Activated CD4-positive, alpha-beta T cell treated with anti-CD3 and anti-CD28 coated beads for 36 hours (primary cell): ENCODE data around the gene ABR. TPM values are rescaled to one million over a fixed set of nuclear protein-coding genes. Genes with fewer than 3 reads are reported as not detected.
"Not testable (repeated sequence)": the region's sequence is repeated elsewhere in the genome, so short reads cannot be mapped to it uniquely, and the experiment has no call there.

Source experiments
- ATAC-seq: fragments of 200-7000 bp; cut with Tn5 transposase; one replicate; pipeline ENCODE4 v1.10.0; 2021; ENCODE audit warnings: mild to moderate bottlenecking, moderate library complexity
- CTCF ChIA-PET: fragments of 350-600 bp; sonication (Branson Sonifier 250); formaldehyde crosslinking; loops from one replicate; lab custom pipeline; 2021; ENCODE audit warnings: antibody characterized with exemption; lab: Charles Lee
- POLR2A ChIA-PET: fragments of 350-600 bp; sonication (Branson Sonifier 250); formaldehyde crosslinking; loops from one replicate; lab custom pipeline; 2021; ENCODE audit warnings: antibody characterized with exemption, inconsistent platforms; lab: Charles Lee
- DNase-seq: peaks from one replicate; pipeline ENCODE4 v3.0.0-alpha.2; 2020
- H3K27ac Mint-ChIP-seq: one replicate; pipeline ENCODE4 v1.8.0; 2021; ENCODE audit warnings: mixed read lengths
- H3K27me3 Mint-ChIP-seq: one replicate; pipeline ENCODE4 v1.8.0; 2021; ENCODE audit warnings: mixed read lengths
- H3K36me3 Mint-ChIP-seq: one replicate; pipeline ENCODE4 v1.8.0; 2021; ENCODE audit warnings: low read depth, mixed read lengths
- H3K4me1 Mint-ChIP-seq: one replicate; pipeline ENCODE4 v1.8.0; 2021; ENCODE audit warnings: mixed read lengths
- H3K4me3 Mint-ChIP-seq: one replicate; pipeline ENCODE4 v1.8.0; 2021; ENCODE audit warnings: mild to moderate bottlenecking, moderate library complexity, mixed read lengths
- H3K9me3 Mint-ChIP-seq: one replicate; pipeline ENCODE4 v1.8.0; 2021; ENCODE audit warnings: low read depth, mixed read lengths
- intact Hi-C, 2 experiments: fragments of 100-400 bp; cut with DNase I in 1 of 2; cut with micrococcal nuclease in 1 of 2; formaldehyde crosslinking; loops; one replicate each; pipeline versions ENCODE4 v1.14.2 to v1.15.1; 2022 to 2024; cut with DNase I, micrococcal nuclease
- total RNA-seq, 2 experiments: library from RNA; stranded (reverse); gene quantifications; one replicate each; pipeline ENCODE4 v1.2.3, GENCODE V29; 2021

Gene ABR
- total RNA-seq, 2 experiments from 2014 or later = 45.2 to 50.5 TPM

GRCh38 chr17:1142561-1142971 is 37.2 kb downstream of the ABR start:
- no peaks in the 10 kb centered on the region for H3K27me3 Mint-ChIP-seq
- H3K27ac Mint-ChIP-seq = no peak overlapping the region
- intact Hi-C loops = no loop called here
- H3K9me3 Mint-ChIP-seq = no peaks in the 10 kb centered on the region
- DNase-seq (no peak), ATAC-seq (no peak)
- no peak overlapping the region for H3K4me3 Mint-ChIP-seq
- ChIA-PET POLR2A (no interaction called here), CTCF (no interaction called here)
- no peaks in the 10 kb centered on the region for H3K36me3 Mint-ChIP-seq
- no peaks in the 10 kb centered on the region for H3K4me1 Mint-ChIP-seq

- no peaks in the 10 kb centered on the region for H3K36me3 Mint-ChIP-seq
- DNase-seq (peak; percentile 49), ATAC-seq (no peak)
- no peaks in the 10 kb centered on the region for H3K9me3 Mint-ChIP-seq
- H3K27ac Mint-ChIP-seq = no peak overlapping the region
- no peaks in the 10 kb centered on the region for H3K27me3 Mint-ChIP-seq
- CTCF ChIA-PET = interaction anchor here (0.7 to 1.1 kb wide), 2 partner anchors 12 to 81 kb away, joined by 3 to 4 read pairs; no protein-coding TSS in a partner anchor
- no peak overlapping the region for H3K4me3 Mint-ChIP-seq
- H3K4me1 Mint-ChIP-seq = no peaks in the 10 kb centered on the region
- POLR2A ChIA-PET = interaction anchor here (0.6 kb wide), 1 partner anchor 40 kb away, joined by 6 read pairs; no protein-coding TSS in a partner anchor
- intact Hi-C loops = no loop called here
These were observed 42.3 kb downstream of the ABR start for GRCh38 chr17:1137465-1137894.

- no peaks in the 10 kb centered on the region for H3K4me1 Mint-ChIP-seq
- ATAC-seq (no peak), DNase-seq (no peak)
- ChIA-PET POLR2A (no interaction called here), CTCF (interaction anchor here (1.0 to 1.1 kb wide), 2 partner anchors 11 to 51 kb away, joined by 4 read pairs; no protein-coding TSS in a partner anchor)
- no peak overlapping the region for H3K4me3 Mint-ChIP-seq
- no peak overlapping the region for H3K27ac Mint-ChIP-seq
- H3K36me3 Mint-ChIP-seq = no peaks in the 10 kb centered on the region
- intact Hi-C loops = no loop called here
- no peaks in the 10 kb centered on the region for H3K9me3 Mint-ChIP-seq
- no peaks in the 10 kb centered on the region for H3K27me3 Mint-ChIP-seq
These were observed 43.0 kb downstream of the ABR start for GRCh38 chr17:1136748-1137147.

- H3K27ac Mint-ChIP-seq = no peak overlapping the region
- no peak overlapping the region for H3K4me3 Mint-ChIP-seq
- no peak for ATAC-seq
- no peaks in the 10 kb centered on the region for H3K27me3 Mint-ChIP-seq
- ChIA-PET POLR2A (no interaction called here), CTCF (interaction anchor here (0.7 to 1.1 kb wide), 3 partner anchors 12 to 52 kb away, joined by 3 to 5 read pairs (median 4); no protein-coding TSS in a partner anchor)
- no peak for DNase-seq
- intact Hi-C loops = no loop called here
- H3K9me3 Mint-ChIP-seq = no peaks in the 10 kb centered on the region
- no peaks in the 10 kb centered on the region for H3K4me1 Mint-ChIP-seq
- H3K36me3 Mint-ChIP-seq = no peaks in the 10 kb centered on the region
These were observed 45.0 kb downstream of the ABR start for GRCh38 chr17:1134634-1135324.

- H3K4me3 Mint-ChIP-seq = no peak overlapping the region
These were observed 49.6 kb downstream of the ABR start for GRCh38 chr17:1130191-1130590.

GRCh38 chr17:1128463-1128862 is 51.3 kb downstream of the ABR start:
- ATAC-seq, POLR2A ChIA-PET, H3K27me3 Mint-ChIP-seq, H3K27ac Mint-ChIP-seq, H3K9me3 Mint-ChIP-seq, DNase-seq, H3K36me3 Mint-ChIP-seq, H3K4me3 Mint-ChIP-seq, CTCF ChIA-PET, intact Hi-C loops, H3K4me1 Mint-ChIP-seq: not testable (repeated sequence)

More at GRCh38 chr17:1130191-1130590, 49.6 kb downstream of the ABR start:
- no peak overlapping the region for H3K27ac Mint-ChIP-seq
- H3K4me1 Mint-ChIP-seq = no peaks in the 10 kb centered on the region
- ATAC-seq = no peak
- intact Hi-C loops = no loop called here
- DNase-seq = no peak
- no peaks in the 10 kb centered on the region for H3K27me3 Mint-ChIP-seq
- ChIA-PET POLR2A (no interaction called here), CTCF (no interaction called here)
- no peaks in the 10 kb centered on the region for H3K9me3 Mint-ChIP-seq
- H3K36me3 Mint-ChIP-seq = no peaks in the 10 kb centered on the region

- H3K36me3 Mint-ChIP-seq = no peaks in the 10 kb centered on the region
- H3K27me3 Mint-ChIP-seq = peaks cover 3% of the 10 kb centered on the region
- H3K4me3 Mint-ChIP-seq = no peak overlapping the region
- no peaks in the 10 kb centered on the region for H3K9me3 Mint-ChIP-seq
- CTCF ChIA-PET = no interaction called here
- H3K4me1 Mint-ChIP-seq = peaks cover 4% of the 10 kb centered on the region
- POLR2A ChIA-PET = no interaction called here
- no peak for DNase-seq
- intact Hi-C loops = no loop called here
- H3K27ac Mint-ChIP-seq = no peak overlapping the region
- ATAC-seq = no peak
These were observed 52.8 kb downstream of the ABR start for GRCh38 chr17:1126801-1127550.

GRCh38 chr17:1126250-1126797 is 53.5 kb downstream of the ABR start:
- DNase-seq (no peak), ATAC-seq (no peak)
- ChIA-PET CTCF (no interaction called here), POLR2A (no interaction called here)
- no peaks in the 10 kb centered on the region for H3K9me3 Mint-ChIP-seq
- no peaks in the 10 kb centered on the region for H3K36me3 Mint-ChIP-seq
- no peak overlapping the region for H3K27ac Mint-ChIP-seq
- peaks cover 3% of the 10 kb centered on the region for H3K27me3 Mint-ChIP-seq
- intact Hi-C loops = no loop called here
- peaks cover 4% of the 10 kb centered on the region for H3K4me1 Mint-ChIP-seq
- H3K4me3 Mint-ChIP-seq = no peak overlapping the region

- DNase-seq (no peak), ATAC-seq (no peak)
- no peak overlapping the region for H3K27ac Mint-ChIP-seq
- ChIA-PET POLR2A (no interaction called here), CTCF (interaction anchor here (0.6 to 5.1 kb wide), 3 partner anchors 12 to 61 kb away, joined by 3 to 91 read pairs (median 4); no protein-coding TSS in a partner anchor)
- intact Hi-C loops = no loop called here
- no peaks in the 10 kb centered on the region for H3K36me3 Mint-ChIP-seq
- no peaks in the 10 kb centered on the region for H3K9me3 Mint-ChIP-seq
- H3K27me3 Mint-ChIP-seq = peaks cover 3% of the 10 kb centered on the region
- no peak overlapping the region for H3K4me3 Mint-ChIP-seq
- H3K4me1 Mint-ChIP-seq = peaks cover 4% of the 10 kb centered on the region
These were observed 54.0 kb downstream of the ABR start for GRCh38 chr17:1125788-1126145.

GRCh38 chr17:1124896-1125787 is 54.6 kb downstream of the ABR start:
- ChIA-PET POLR2A (no interaction called here), CTCF (interaction anchor here (0.6 to 5.1 kb wide), 3 partner anchors 12 to 61 kb away, joined by 3 to 91 read pairs (median 4); no protein-coding TSS in a partner anchor)
- ATAC-seq (no peak), DNase-seq (no peak)
- Mint-ChIP-seq H3K27me3 (peaks cover 3% of the 10 kb centered on the region), H3K27ac (no peak overlapping the region), H3K4me1 (peaks cover 4% of the 10 kb centered on the region), H3K4me3 (no peak overlapping the region), H3K36me3 (no peaks in the 10 kb centered on the region), H3K9me3 (no peaks in the 10 kb centered on the region)
- intact Hi-C loops = no loop called here
